PC-3 (cell line): Measurements from ENCODE around the gene SURF6. TPM values are rescaled to one million over a fixed set of nuclear protein-coding genes. Genes with fewer than 3 reads are reported as not detected.

Source experiments
- ATAC-seq: fragments of 200-7000 bp; cut with Tn5 transposase; 2 replicates; pipeline ENCODE4 v1.9.1; 2020; ENCODE audit warnings: mild to moderate bottlenecking, moderate library complexity
- BruUV-seq: library from RNA; stranded (reverse); fragments of 400-500 nt; replicated peaks from 2 replicates; lab custom pipeline; 2021; lab: Mats Ljungman, UMichigan
- CTCF ChIA-PET: fragments of 300-600 bp; sonication (Branson Sonifier 250); formaldehyde crosslinking; loops from one replicate; lab custom pipeline; 2022; ENCODE audit warnings: antibody characterized with exemption; lab: Charles Lee
- POLR2A ChIA-PET: fragments of 300-600 bp; sonication (Branson Sonifier 250); formaldehyde crosslinking; loops from one replicate; lab custom pipeline; 2022; ENCODE audit warnings: antibody characterized with exemption; ENCODE audit not compliant: unreplicated experiment; lab: Charles Lee
- DNase-seq: peaks from one replicate; pipeline ENCODE4 v3.0.0-alpha.2; 2015
- H2AFZ ChIP-seq: fragments of 300-600 bp; sonication (generic); 2 replicates; pipeline ENCODE4 v1.6.0; 2016; ENCODE audit warnings: antibody characterized with exemption, low read length
- H3F3A ChIP-seq: fragments of 300-600 bp; sonication (generic); one replicate; pipeline ENCODE4 v1.6.0; 2017; ENCODE audit warnings: antibody characterized with exemption, low read length, control low read depth, mild to moderate bottlenecking; ENCODE audit not compliant: unreplicated experiment
- H3K27ac ChIP-seq: fragments of 300-600 bp; sonication (generic); 2 replicates; pipeline ENCODE4 v1.5.1; 2016; ENCODE audit warnings: mild to moderate bottlenecking, low read length
- H3K27me3 ChIP-seq: fragments of 300-600 bp; sonication (generic); 2 replicates; pipeline ENCODE4 v1.6.1; 2016; ENCODE audit warnings: low read length, mixed read lengths
- H3K36me3 ChIP-seq: fragments of 300-600 bp; sonication (generic); 2 replicates; pipeline ENCODE4 v1.6.1; 2016; ENCODE audit warnings: low read depth, mixed run types, low read length, mixed read lengths
- H3K4me1 ChIP-seq: fragments of 300-600 bp; sonication (generic); 2 replicates; pipeline ENCODE4 v1.5.1; 2016; ENCODE audit warnings: low read length; ENCODE audit not compliant: insufficient read depth
- H3K4me2 ChIP-seq: fragments of 300-600 bp; sonication (generic); 2 replicates; pipeline ENCODE4 v1.6.0; 2016; ENCODE audit warnings: low read length
- H3K4me3 ChIP-seq: fragments of 300-600 bp; sonication (generic); 2 replicates; pipeline ENCODE4 v1.5.1; 2016; ENCODE audit warnings: mild to moderate bottlenecking, low read length, mixed read lengths
- H3K79me2 ChIP-seq: fragments of 300-600 bp; sonication (generic); 2 replicates; pipeline ENCODE4 v1.6.1; 2017; ENCODE audit warnings: low read length, mixed read lengths
- H3K9ac ChIP-seq: fragments of 300-600 bp; sonication (generic); 2 replicates; pipeline ENCODE4 v1.6.0; 2016; ENCODE audit warnings: mild to moderate bottlenecking, low read length
- H3K9me2 ChIP-seq: fragments of 300-600 bp; sonication (generic); replicated peaks from 2 replicates; pipeline ENCODE4 v1.6.1; 2016; ENCODE audit warnings: mixed run types, low read length, mixed read lengths
- H3K9me3 ChIP-seq: fragments of 300-600 bp; sonication (generic); 2 replicates; pipeline ENCODE4 v1.6.1; 2016; ENCODE audit warnings: low read length, mixed read lengths
- H4K20me1 ChIP-seq: fragments of 300-600 bp; sonication (generic); 2 replicates; pipeline ENCODE4 v1.6.1; 2016; ENCODE audit warnings: low read length, mixed read lengths
- CTCF ChIP-seq: fragments of 300-600 bp; sonication (generic); conservative IDR thresholded peaks from 2 replicates; pipeline ENCODE4 v1.5.1; 2017; ENCODE audit warnings: antibody characterized with exemption, low read depth, mild to moderate bottlenecking, low read length
- EZH2 ChIP-seq: fragments of 300-600 bp; sonication (generic); IDR thresholded peaks from one replicate; pipeline ENCODE4 v1.6.1; 2017; ENCODE audit warnings: antibody characterized with exemption, mild to moderate bottlenecking, low read length; ENCODE audit not compliant: unreplicated experiment
- EZH2phosphoT487 ChIP-seq: fragments of 300-600 bp; sonication (generic); IDR thresholded peaks from 2 replicates; pipeline ENCODE4 v1.6.1; 2018; ENCODE audit warnings: mild to moderate bottlenecking, antibody characterized with exemption, low read length, borderline replicate concordance
- intact Hi-C: fragments of 100-400 bp; cut with micrococcal nuclease; formaldehyde crosslinking; loops from 2 replicates; pipeline ENCODE4 v1.9.0; 2023
- total RNA-seq: library from RNA; depleted of rRNA; stranded (reverse); fragments of >200 nt; gene quantifications from 2 replicates; pipeline ENCODE4 v1.2.3, GENCODE V29; 2014

Gene SURF6
- total RNA-seq, 1 experiment from 2014 or later, result 28.0 TPM

- POLR2A ChIA-PET, result no interaction called here
- peaks cover 17% of the 10 kb centered on the region for H3K4me1 ChIP-seq
- no peak overlapping the region for H2AFZ ChIP-seq
- CTCF ChIA-PET, result no interaction called here
- H3K27me3 ChIP-seq, result no peaks in the 10 kb centered on the region
- H3K9ac ChIP-seq, result peak overlapping the region; percentile 94; the same call in 1 of the 2 replicates
- peaks cover 23% of the 10 kb centered on the region for H3K36me3 ChIP-seq
- BruUV-seq, result no TSS peak
- H3K9me2 ChIP-seq, result no peaks in the 10 kb centered on the region
- H3K9me3 ChIP-seq, result no peaks in the 10 kb centered on the region
- peak overlapping the region; percentile 99; the same call in 1 of the 2 replicates for H3K4me3 ChIP-seq
- DNase-seq (peak; percentile 28), ATAC-seq (no peak)
- intact Hi-C loops, result no loop called here
- H3K27ac ChIP-seq, result no peak overlapping the region
- peaks cover 27% of the 10 kb centered on the region for H3K79me2 ChIP-seq
- H3F3A ChIP-seq, result no peaks in the 10 kb centered on the region
- H4K20me1 ChIP-seq, result no peaks in the 10 kb centered on the region
- peak overlapping the region; percentile 90 for H3K4me2 ChIP-seq
- TF ChIP-seq CTCF (no peak), EZH2phosphoT487 (no peak), EZH2 (no peak)
Measured at GRCh38 chr9:133334161-133334560, 1.8 kb downstream of the SURF6 start.

- no peak overlapping the region for H3K4me3 ChIP-seq
- peaks cover 27% of the 10 kb centered on the region for H3K79me2 ChIP-seq
- no peak for DNase-seq
- BruUV-seq, result no TSS peak
- H4K20me1 ChIP-seq, result no peaks in the 10 kb centered on the region
- ChIA-PET CTCF (no interaction called here), POLR2A (no interaction called here)
- intact Hi-C loops, result no loop called here
- H2AFZ ChIP-seq, result no peak overlapping the region
- no peaks in the 10 kb centered on the region for H3K9me2 ChIP-seq
- H3K27ac ChIP-seq, result no peak overlapping the region
- H3K4me1 ChIP-seq, result peaks cover 17% of the 10 kb centered on the region
- H3K9me3 ChIP-seq, result no peaks in the 10 kb centered on the region
- TF ChIP-seq CTCF (no peak), EZH2phosphoT487 (no peak), EZH2 (no peak)
- H3K27me3 ChIP-seq, result no peaks in the 10 kb centered on the region
- no peak overlapping the region for H3K4me2 ChIP-seq
- no peaks in the 10 kb centered on the region for H3F3A ChIP-seq
- H3K9ac ChIP-seq, result no peak overlapping the region
- peaks cover 23% of the 10 kb centered on the region for H3K36me3 ChIP-seq
- no peak for ATAC-seq
Measured at GRCh38 chr9:133333566-133333965, 2.4 kb downstream of the SURF6 start.

GRCh38 chr9:133333011-133333410 is 3.0 kb downstream of the SURF6 start:
- H4K20me1 ChIP-seq, result no peaks in the 10 kb centered on the region
- peaks cover 23% of the 10 kb centered on the region for H3K36me3 ChIP-seq
- no peaks in the 10 kb centered on the region for H3K9me2 ChIP-seq
- no peak for DNase-seq
- no peak for ATAC-seq
- no peak overlapping the region for H3K9ac ChIP-seq
- H3K4me2 ChIP-seq, result no peak overlapping the region
- no peaks in the 10 kb centered on the region for H3K27me3 ChIP-seq
- ChIA-PET CTCF (no interaction called here), POLR2A (no interaction called here)
- no peaks in the 10 kb centered on the region for H3F3A ChIP-seq
- H3K4me3 ChIP-seq, result no peak overlapping the region
- intact Hi-C loops, result no loop called here
- H3K4me1 ChIP-seq, result peaks cover 17% of the 10 kb centered on the region
- no peaks in the 10 kb centered on the region for H3K9me3 ChIP-seq
- H2AFZ ChIP-seq, result no peak overlapping the region
- H3K27ac ChIP-seq, result no peak overlapping the region
- TF ChIP-seq EZH2, result no peak
- TF ChIP-seq CTCF, result no peak
- no peak for TF ChIP-seq EZH2phosphoT487
- H3K79me2 ChIP-seq, result peaks cover 27% of the 10 kb centered on the region
- no TSS peak for BruUV-seq
